T-helper 2 cell treated with Interferon-gamma antibody and Interleukin-4, amounts not matched to agents 5 μg/mL and 100 μg/mL, for 36 hours (primary cell): ENCODE measurements around the gene DCAF16.
A peak's percentile ranks its signal among the peaks of the same experiment; 100 is the strongest.
"Not testable (repeated sequence)": the region's sequence is repeated elsewhere in the genome, so short reads cannot be mapped to it uniquely, and the experiment has no call there.

ENCODE experiments used
- DNase-seq: peaks from one replicate; pipeline ENCODE4 v3.0.0; 2021; ENCODE audit warnings: low spot score
- H3K27ac Mint-ChIP-seq: one replicate; pipeline ENCODE4 v1.8.0; 2021; ENCODE audit warnings: mild to moderate bottlenecking, mixed read lengths
- H3K27me3 Mint-ChIP-seq: one replicate; pipeline ENCODE4 v1.8.0; 2021; ENCODE audit warnings: low read depth, mixed read lengths
- H3K36me3 Mint-ChIP-seq: one replicate; pipeline ENCODE4 v1.8.0; 2021; ENCODE audit warnings: low read depth, mixed read lengths
- H3K4me1 Mint-ChIP-seq: one replicate; pipeline ENCODE4 v1.8.0; 2021; ENCODE audit warnings: low read depth, mixed read lengths
- H3K4me3 Mint-ChIP-seq: one replicate; pipeline ENCODE4 v1.8.0; 2022; ENCODE audit warnings: mild to moderate bottlenecking, moderate library complexity, mixed read lengths
- H3K9me3 Mint-ChIP-seq: one replicate; pipeline ENCODE4 v1.8.0; 2021; ENCODE audit warnings: mixed read lengths

Gene DCAF16

DNA sequence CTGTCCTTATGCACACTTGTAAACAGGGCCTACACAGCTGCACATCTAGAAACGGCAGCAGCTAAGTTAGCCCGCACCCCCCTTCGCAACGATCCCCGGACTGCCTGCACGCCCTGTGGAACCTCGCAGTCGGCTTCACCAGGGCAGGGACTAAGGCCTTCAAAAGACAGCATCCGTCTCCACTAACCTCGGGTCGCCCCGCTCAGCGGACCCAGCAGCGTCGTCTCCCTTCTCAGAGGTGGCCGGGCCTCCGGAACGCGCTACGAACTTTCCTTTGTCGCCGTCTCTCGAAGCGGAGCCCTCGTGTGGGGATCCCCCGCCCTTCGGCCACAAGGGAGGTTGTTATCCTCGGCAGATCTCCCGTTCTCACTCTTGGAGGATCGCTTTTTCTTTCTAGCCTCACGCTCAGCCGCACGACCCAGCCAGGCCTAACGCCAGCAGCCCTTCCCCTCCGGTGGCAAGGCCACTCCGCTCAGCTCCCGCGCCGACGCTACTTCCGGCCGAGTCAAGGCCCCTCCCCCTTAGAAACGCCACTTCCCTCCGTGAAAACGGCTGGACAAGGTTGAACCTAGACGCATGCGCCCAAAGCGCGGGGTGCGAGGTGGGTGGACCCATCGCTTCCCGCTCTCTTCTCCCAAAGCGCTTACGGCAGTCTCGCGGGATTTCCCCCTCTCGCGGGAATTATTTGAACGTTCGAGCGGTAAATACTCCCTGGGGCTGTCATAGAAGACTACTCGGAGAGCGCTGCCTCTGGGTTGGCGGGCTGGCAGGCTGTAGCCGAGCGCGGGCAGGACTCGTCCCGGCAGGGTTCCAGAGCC, at the start of gene DCAF16, which contains the start of gene NCAPG:
DCAF16 (minus strand) TSS at position 498 of the 818 bp plus-strand sequence. CDS start 6,616 bp downstream, outside the sequence.
NCAPG (plus strand) TSS at position 720 of the 818 bp plus-strand sequence. CDS start 99 bp downstream, outside the sequence.
- peak within 1 kb of the TSS; percentile 93 for H3K4me3 Mint-ChIP-seq
- H3K36me3 Mint-ChIP-seq: peaks cover 58% of the 10 kb centered on the region
- H3K27ac Mint-ChIP-seq: peak within 1 kb of the TSS; percentile 98
- no peaks in the 10 kb centered on the region for H3K9me3 Mint-ChIP-seq
- H3K4me1 Mint-ChIP-seq: peaks cover 47% of the 10 kb centered on the region
- no peaks in the 10 kb centered on the region for H3K27me3 Mint-ChIP-seq
- DNase-seq: peak; percentile 99

DNA sequence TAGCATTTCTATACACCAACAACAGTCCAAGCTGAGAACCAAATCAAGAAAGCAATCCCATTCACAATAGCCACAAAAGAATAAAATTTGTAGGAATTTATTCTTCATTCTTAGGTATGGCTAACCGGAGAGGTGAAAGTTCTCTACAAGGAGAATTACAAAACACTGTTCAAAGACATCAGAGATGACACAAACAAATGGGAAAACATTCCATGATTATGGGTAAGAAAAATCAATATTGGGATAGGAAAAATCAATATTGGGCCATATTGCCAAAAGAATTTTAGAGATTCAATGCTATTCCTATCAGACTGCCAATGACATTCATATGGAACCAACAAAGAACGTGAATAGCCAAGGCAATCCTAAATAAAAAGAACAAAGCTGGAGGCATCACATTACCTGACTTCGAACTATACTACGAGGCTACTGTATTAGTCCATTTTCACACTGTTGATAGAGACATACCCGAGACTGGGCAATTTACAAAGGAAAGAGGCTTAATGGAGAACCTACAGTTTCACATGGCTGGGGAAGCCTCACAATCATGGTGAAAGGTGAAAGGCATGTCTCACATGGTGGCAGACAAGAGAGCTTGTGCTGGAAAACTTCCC, 49.3 kb upstream of the DCAF16 start:
- H3K27ac Mint-ChIP-seq: no peak overlapping the region
- DNase-seq: no peak
- H3K4me3 Mint-ChIP-seq: no peak overlapping the region
- no peaks in the 10 kb centered on the region for H3K27me3 Mint-ChIP-seq
- peaks cover 4% of the 10 kb centered on the region for H3K36me3 Mint-ChIP-seq
- no peaks in the 10 kb centered on the region for H3K4me1 Mint-ChIP-seq
- H3K9me3 Mint-ChIP-seq: peaks cover 20% of the 10 kb centered on the region

DNA sequence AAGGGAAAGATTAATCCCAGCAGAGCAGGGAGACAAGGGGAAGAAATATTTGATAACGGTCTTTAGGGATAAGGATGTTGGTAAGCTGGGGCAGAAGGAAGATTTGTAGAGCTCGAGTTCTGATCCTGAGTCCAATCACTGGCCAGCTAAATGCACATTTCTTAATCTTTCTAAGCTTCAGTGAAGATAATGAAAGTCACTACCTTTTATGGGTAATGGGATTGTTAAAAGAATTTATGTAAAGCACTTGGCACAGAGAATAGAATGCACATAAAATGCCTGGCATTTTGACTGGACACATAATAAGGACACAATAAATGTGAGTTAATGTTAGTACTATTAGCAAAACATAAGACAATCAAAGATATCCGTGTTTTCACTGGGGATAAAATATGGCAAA, 43.5 kb upstream of the DCAF16 start:
- no peaks in the 10 kb centered on the region for H3K9me3 Mint-ChIP-seq
- no peak for DNase-seq
- no peak overlapping the region for H3K27ac Mint-ChIP-seq
- H3K36me3 Mint-ChIP-seq: peaks cover 4% of the 10 kb centered on the region
- no peaks in the 10 kb centered on the region for H3K4me1 Mint-ChIP-seq
- no peaks in the 10 kb centered on the region for H3K27me3 Mint-ChIP-seq
- no peak overlapping the region for H3K4me3 Mint-ChIP-seq

DNA sequence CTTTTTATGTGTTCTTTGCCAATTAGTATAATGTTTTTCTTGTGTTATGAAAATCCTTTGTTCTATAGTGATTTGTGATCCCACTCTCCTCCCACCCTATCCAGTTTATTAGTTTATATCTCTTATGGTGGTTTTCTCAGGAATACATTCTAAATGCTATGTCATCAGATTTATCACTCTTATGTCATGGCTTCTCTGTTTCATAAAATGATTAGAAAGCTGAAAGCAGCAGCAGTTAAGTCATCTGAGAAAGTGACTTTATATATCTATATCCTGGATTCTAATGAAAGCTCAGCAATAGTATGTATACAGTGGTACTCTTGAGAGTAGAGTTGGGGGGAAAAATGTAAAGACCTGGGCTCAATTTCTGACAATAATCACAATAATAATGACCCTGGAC, 41.4 kb upstream of the DCAF16 start:
- H3K4me3 Mint-ChIP-seq: no peak overlapping the region
- peaks cover 14% of the 10 kb centered on the region for H3K36me3 Mint-ChIP-seq
- no peaks in the 10 kb centered on the region for H3K27me3 Mint-ChIP-seq
- no peaks in the 10 kb centered on the region for H3K9me3 Mint-ChIP-seq
- H3K4me1 Mint-ChIP-seq: no peaks in the 10 kb centered on the region
- no peak for DNase-seq
- no peak overlapping the region for H3K27ac Mint-ChIP-seq

DNA sequence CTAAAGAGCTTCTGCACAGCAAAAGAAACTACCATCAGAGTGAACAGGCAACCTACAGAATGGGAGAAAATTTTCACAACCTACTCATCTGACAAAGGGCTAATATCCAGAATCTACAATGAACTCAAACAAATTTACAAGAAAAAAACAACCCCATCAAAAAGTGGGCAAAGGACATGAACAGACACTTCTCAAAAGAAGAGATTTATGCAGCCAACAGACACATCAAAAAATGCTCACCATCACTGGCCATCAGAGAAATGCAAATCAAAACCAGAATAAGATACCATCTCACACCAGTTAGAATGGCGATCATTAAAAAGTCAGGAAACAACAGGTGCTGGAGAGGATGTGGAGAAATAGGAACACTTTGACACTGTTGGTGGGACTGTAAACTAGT, 39.7 kb upstream of the DCAF16 start:
- peaks cover 25% of the 10 kb centered on the region for H3K36me3 Mint-ChIP-seq
- H3K27ac Mint-ChIP-seq, H3K4me1 Mint-ChIP-seq, H3K9me3 Mint-ChIP-seq, DNase-seq, H3K4me3 Mint-ChIP-seq, H3K27me3 Mint-ChIP-seq: not testable (repeated sequence)

DNA sequence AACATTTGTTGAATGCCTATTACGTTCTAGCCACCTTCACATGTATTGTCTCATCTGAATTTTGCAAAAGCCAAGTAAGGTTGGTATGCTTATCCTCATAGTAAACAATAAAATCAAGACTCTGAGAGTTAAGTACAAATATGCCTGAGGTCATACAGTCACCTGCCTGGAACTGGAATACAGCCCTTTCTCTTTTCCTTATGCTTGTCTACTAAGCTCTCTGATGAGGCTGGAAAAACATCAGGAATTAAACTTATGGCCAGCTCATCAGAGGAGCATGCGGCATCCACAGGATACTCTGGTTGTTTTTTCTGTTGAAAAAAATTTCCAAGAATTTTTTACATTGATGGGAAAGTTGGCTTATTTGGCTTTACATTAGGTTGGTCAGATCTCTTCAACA, 35.7 kb upstream of the DCAF16 start:
- Mint-ChIP-seq H3K9me3 (no peaks in the 10 kb centered on the region), H3K27ac (no peak overlapping the region), H3K36me3 (peaks cover 60% of the 10 kb centered on the region), H3K4me1 (peaks cover 3% of the 10 kb centered on the region), H3K27me3 (no peaks in the 10 kb centered on the region), H3K4me3 (no peak overlapping the region)
- no peak for DNase-seq

DNA sequence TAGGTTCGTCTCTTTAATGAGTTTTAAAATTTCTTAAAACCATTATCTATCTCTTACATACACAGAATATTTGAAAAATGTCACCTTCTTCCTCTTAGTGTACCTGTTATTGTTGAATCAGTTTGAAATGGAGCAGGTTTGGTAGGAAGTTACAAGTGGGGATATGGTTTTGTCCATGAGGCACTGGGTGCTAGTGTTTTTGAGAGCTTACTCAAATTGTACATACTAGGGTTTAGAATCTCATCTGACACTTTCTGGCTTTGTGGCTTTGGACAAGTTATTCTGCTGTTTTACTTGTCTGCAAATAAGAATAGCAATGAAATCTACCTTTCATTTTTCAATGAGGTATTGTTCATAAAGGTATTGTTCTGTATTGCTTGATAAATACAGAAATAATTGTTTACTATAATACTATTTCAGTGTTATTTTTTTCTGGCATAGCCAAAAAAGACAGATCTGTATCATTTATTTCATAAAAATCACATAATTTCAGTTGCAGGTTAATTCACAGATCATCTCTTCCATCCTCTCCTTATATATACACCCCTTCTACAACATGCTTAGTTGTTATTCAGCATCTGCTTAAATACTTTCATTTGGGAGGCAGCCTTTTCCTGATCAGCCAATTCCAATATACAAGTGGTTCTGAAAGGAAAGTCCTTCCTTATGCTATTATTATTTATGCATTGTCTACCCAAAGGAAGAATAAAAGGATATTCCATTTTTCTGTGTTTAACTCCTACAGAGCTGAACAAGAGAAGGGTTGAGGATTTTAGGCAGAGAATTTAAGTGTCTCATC, 13.5 kb upstream of the DCAF16 start:
- Mint-ChIP-seq H3K4me1 (peaks cover 37% of the 10 kb centered on the region), H3K9me3 (no peaks in the 10 kb centered on the region), H3K4me3 (peak overlapping the region; percentile 34), H3K27ac (peak overlapping the region; percentile 57), H3K27me3 (no peaks in the 10 kb centered on the region), H3K36me3 (peaks cover 58% of the 10 kb centered on the region)
- no peak for DNase-seq

DNA sequence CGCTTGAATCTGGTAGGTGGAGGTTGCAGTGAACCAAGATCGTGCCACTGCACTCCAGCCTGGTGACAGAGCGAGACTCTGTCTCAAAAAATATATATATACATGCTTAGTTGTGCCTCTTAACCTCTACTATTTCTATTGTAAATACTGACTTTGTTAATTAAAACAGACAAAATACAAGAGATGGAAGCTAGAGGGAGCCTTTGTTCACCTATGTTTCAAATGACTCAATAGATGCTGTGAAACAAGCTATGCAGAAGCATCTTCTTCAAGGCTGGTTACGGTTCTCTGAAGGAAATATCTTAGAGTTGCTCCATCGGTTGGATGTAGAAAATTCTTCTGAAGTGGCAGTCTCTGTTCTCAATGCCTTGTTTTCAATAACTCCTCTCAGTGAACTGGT, 6.5 kb upstream of the DCAF16 start:
- H3K27ac Mint-ChIP-seq: peak overlapping the region; percentile 55
- peaks cover 49% of the 10 kb centered on the region for H3K4me1 Mint-ChIP-seq
- H3K4me3 Mint-ChIP-seq: peak overlapping the region; percentile 64
- H3K36me3 Mint-ChIP-seq: peaks cover 56% of the 10 kb centered on the region
- no peak for DNase-seq
- no peaks in the 10 kb centered on the region for H3K9me3 Mint-ChIP-seq
- H3K27me3 Mint-ChIP-seq: no peaks in the 10 kb centered on the region

DNA sequence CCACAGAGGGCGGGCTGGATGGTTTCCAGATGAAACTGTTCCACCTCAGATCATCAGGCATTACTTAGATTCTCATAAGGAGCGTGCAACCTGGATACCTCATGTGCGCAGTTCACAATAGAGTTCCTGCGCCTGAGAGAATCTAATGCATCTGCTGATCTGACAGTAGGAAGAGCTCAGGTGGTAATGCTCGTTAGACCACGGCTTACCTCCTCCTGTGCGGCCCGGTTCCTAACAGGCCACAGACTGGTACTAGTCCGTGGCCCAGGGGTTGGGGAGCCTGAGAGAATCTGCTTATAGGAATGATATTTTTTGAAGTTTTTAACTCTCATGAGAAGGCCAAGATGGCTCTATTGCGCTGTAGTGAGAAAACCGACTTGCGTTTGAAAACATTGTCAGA, 5.6 kb upstream of the DCAF16 start:
- H3K4me1 Mint-ChIP-seq: peaks cover 47% of the 10 kb centered on the region
- peaks cover 56% of the 10 kb centered on the region for H3K36me3 Mint-ChIP-seq
- H3K27ac Mint-ChIP-seq: peak overlapping the region; percentile 34
- H3K9me3 Mint-ChIP-seq: no peaks in the 10 kb centered on the region
- H3K27me3 Mint-ChIP-seq: no peaks in the 10 kb centered on the region
- DNase-seq: no peak
- no peak overlapping the region for H3K4me3 Mint-ChIP-seq

DNA sequence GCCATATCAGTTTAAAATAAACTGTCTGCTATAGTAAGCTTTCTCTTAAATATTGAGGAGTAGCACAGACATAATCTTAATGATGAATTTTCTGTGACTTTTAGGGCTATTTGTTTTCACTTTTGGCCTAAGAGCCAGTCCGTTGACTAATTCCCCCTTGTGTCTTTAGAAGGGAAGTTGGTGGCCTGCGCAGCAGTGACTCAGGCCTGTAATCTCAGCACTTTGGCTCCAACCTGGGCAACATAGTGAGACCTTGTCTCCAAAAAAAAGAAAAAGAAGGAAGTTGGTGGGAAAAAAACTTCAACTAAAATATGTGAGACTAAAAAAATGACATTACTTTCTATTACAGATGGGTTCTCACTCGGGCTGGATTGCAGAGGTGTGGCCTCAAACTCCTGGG, 3.6 kb upstream of the DCAF16 start:
- no peaks in the 10 kb centered on the region for H3K9me3 Mint-ChIP-seq
- H3K27me3 Mint-ChIP-seq: no peaks in the 10 kb centered on the region
- DNase-seq: no peak
- peaks cover 43% of the 10 kb centered on the region for H3K4me1 Mint-ChIP-seq
- peak overlapping the region; percentile 66 for H3K27ac Mint-ChIP-seq
- peaks cover 63% of the 10 kb centered on the region for H3K36me3 Mint-ChIP-seq
- H3K4me3 Mint-ChIP-seq: no peak overlapping the region

DNA sequence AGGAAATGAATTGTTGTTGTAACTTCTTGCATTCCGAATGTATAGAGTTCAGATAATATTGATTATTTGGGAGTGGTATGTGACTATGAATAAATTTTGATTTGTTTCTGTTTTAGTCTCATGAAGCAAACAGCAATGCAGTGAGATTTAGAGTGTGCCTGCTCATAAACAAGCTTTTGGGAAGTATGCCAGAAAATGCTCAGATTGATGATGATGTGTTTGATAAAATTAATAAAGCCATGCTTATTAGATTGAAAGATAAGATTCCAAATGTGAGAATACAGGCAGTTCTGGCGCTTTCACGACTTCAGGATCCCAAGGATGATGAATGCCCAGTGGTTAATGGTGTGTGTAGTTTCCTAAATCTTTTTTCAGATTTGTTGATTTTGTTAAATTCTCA, 2.2 kb upstream of the DCAF16 start:
- no peak for DNase-seq
- Mint-ChIP-seq H3K27me3 (no peaks in the 10 kb centered on the region), H3K4me3 (peak overlapping the region; percentile 93), H3K27ac (no peak overlapping the region), H3K9me3 (no peaks in the 10 kb centered on the region), H3K36me3 (peaks cover 64% of the 10 kb centered on the region), H3K4me1 (peaks cover 45% of the 10 kb centered on the region)

DNA sequence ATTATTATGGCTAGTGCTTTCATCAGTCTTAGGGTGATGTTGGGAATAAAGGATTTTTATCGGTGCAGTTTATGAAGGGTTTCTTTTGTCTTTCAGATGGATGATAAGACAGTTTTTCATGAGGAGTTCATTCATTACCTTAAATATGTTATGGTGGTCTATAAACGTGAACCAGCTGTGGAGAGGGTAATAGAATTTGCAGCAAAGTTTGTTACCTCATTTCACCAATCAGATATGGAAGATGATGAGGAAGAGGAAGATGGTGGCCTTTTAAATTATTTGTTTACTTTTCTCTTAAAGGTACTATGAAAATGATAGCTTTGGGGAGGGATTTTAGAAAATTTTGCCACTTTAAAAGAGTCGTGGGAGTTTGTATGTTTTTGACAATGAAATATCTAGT, 1.6 kb upstream of the DCAF16 start:
- H3K36me3 Mint-ChIP-seq: peaks cover 65% of the 10 kb centered on the region
- H3K4me1 Mint-ChIP-seq: peaks cover 46% of the 10 kb centered on the region
- H3K27me3 Mint-ChIP-seq: no peaks in the 10 kb centered on the region
- H3K4me3 Mint-ChIP-seq: peak overlapping the region; percentile 93
- no peaks in the 10 kb centered on the region for H3K9me3 Mint-ChIP-seq
- DNase-seq: no peak
- H3K27ac Mint-ChIP-seq: peak overlapping the region; percentile 98

DNA sequence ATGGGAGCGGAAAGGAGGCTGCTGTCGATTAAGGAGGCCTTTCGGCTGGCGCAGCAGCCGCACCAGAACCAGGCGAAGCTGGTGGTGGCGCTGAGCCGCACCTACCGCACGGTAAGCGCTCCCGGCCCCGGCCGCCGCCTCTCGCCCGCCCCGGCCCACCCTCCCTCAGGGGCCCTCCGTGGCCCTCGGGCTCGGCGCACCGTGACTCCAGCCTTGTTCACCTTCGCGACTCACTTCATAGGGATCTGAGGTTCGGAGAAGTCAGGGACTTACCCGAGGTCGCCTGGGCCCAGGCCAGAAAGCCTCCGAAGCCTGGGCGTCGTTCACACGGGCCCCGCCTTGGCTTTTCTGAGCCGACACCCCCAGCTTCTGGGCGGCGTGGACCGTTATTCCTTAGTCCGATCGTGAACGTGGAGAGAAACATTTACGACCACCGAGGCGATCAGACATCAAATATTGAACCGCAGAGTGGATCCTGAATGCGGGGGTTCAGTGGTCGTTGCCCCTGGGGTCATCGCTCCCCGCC, 584 bp upstream of the DCAF16 start:
- peaks cover 47% of the 10 kb centered on the region for H3K4me1 Mint-ChIP-seq
- H3K36me3 Mint-ChIP-seq: peaks cover 61% of the 10 kb centered on the region

DNA sequence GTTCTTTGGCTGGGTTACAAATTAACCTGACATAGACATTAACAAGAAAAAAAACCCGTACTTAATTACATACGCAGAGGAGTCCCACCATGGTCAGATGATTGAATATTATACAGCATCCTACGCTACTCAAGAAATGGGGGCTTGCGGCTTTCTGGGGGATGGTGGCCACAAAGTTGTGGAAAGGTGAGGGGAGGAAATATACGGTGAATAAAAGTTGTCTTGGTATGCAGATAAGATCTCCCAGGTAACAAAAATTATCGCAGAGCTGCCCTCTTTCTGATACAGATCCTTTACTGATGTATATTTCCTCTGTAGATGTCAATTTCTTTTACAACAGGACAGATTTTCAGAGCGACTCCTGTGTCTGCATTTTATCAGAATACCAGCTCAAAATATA, 890 bp downstream of the DCAF16 start:
- no peak for DNase-seq
- peak overlapping the region; percentile 98 for H3K27ac Mint-ChIP-seq
- peaks cover 46% of the 10 kb centered on the region for H3K4me1 Mint-ChIP-seq
- H3K4me3 Mint-ChIP-seq: peak overlapping the region; percentile 93
- H3K36me3 Mint-ChIP-seq: peaks cover 53% of the 10 kb centered on the region
- no peaks in the 10 kb centered on the region for H3K27me3 Mint-ChIP-seq
- no peaks in the 10 kb centered on the region for H3K9me3 Mint-ChIP-seq

More for the DNA sequence above, 584 bp upstream of the DCAF16 start:
- Mint-ChIP-seq H3K9me3 (no peaks in the 10 kb centered on the region), H3K27ac (peak overlapping the region; percentile 98), H3K4me3 (peak overlapping the region; percentile 93), H3K27me3 (no peaks in the 10 kb centered on the region)
- no peak for DNase-seq
